GM10266 (cell line): Measurements from ENCODE around the gene PPP2R2B.

Source experiments
- DNase-seq: peaks from one replicate; pipeline ENCODE4 v3.0.0; 2012; ENCODE audit errors: extremely low spot score
- TF ChIP-seq, protein P1 (sequence below): IDR thresholded peaks from 2 replicates; pipeline ENCODE4 v1.5.1; 2012; ENCODE audit warnings: mild to moderate bottlenecking, low read depth; ENCODE audit not compliant: control insufficient read depth, insufficient read depth; ENCODE audit errors: missing control alignments

Gene PPP2R2B

DNA sequence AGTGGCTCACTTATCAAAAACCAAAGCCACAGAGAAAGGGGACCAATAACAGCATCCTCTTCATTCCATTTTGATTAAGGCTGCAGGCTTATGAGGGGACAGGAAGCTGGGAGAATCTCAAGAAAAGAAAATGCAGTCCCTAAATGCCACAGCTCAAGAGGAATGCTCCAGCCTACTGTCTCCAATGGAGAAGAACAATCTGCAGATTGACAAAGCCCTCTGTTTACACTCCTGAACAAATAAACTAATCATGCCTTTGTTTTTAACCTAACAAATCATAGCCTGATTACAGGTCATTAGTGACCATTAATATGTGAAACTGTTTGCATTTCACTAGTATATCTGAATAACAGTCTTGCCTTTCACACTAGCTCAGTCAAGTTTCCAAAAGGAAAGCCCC is 26.5 kb downstream of the PPP2R2B start:
- no peak for DNase-seq
- TF ChIP-seq, protein P1, sequence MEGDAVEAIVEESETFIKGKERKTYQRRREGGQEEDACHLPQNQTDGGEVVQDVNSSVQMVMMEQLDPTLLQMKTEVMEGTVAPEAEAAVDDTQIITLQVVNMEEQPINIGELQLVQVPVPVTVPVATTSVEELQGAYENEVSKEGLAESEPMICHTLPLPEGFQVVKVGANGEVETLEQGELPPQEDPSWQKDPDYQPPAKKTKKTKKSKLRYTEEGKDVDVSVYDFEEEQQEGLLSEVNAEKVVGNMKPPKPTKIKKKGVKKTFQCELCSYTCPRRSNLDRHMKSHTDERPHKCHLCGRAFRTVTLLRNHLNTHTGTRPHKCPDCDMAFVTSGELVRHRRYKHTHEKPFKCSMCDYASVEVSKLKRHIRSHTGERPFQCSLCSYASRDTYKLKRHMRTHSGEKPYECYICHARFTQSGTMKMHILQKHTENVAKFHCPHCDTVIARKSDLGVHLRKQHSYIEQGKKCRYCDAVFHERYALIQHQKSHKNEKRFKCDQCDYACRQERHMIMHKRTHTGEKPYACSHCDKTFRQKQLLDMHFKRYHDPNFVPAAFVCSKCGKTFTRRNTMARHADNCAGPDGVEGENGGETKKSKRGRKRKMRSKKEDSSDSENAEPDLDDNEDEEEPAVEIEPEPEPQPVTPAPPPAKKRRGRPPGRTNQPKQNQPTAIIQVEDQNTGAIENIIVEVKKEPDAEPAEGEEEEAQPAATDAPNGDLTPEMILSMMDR, result no peak

DNA sequence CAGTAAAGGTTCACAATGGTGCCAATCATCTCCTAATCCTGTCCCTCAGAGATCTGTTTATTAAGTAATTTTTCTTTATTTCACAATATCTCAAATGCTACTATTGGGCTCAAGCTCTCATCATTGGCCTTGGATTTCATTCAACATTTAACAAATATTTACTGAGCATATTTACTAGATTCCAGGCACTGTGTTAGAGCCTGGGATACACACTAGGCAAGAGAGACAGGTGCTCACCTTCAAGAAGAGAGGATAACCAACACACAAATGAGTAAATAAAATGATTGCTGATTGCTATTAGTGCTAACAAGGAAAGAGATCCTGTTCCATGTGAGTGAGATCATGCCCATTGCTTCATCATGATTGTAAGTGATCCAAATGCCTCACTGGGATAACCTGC is 27.4 kb downstream of the PPP2R2B start:
- no peak for DNase-seq
- TF ChIP-seq, protein P1, result no peak

DNA sequence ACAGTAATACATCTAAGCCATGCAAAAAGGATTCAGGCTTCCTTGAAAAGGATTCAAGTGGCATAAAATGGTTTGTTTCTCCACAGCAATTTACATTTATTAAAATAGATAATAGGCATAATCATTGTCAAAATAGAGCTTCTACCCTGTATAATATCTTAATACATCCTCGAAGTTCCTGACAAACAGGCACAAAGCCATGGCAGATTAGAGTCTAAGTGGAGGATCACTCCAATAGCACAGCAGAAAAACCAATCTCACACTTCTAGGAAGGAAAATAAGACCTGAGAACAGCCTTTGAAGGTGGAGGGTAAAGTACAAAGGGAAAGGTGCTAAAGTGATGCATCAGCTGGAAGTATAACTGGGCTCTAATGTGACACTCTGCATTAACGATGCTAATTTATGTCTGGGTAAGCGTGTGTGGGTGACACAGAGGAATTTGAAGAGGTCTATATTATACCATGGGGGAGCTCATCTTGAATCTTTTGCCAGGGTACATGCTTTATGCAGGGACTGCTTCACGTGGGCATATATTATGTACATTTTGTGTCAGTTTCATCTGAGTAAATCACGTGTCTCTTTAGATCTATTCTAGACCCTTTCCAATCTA is 28.8 kb downstream of the PPP2R2B start:
- TF ChIP-seq, protein P1, result no peak
- no peak for DNase-seq

DNA sequence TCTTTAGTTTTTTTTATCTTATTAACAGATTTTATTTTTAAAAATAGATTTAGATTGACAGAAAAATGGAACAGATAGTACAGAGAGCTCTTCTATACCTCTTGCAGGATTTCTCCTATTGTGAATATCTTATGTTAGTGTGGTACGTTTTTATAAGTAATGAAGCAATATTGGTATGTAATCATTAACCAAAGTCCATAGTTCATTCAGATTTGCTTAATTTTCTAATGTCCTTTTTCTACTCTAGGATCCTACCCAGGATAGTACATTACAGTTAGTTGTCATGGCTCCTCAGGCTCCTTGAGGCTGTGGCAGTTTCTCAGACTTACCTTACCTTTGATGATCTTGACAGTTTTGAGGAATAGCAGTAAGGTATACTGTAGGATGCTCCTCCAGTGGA is 30.4 kb downstream of the PPP2R2B start:
- no peak for DNase-seq
- TF ChIP-seq, protein P1, result no peak

DNA sequence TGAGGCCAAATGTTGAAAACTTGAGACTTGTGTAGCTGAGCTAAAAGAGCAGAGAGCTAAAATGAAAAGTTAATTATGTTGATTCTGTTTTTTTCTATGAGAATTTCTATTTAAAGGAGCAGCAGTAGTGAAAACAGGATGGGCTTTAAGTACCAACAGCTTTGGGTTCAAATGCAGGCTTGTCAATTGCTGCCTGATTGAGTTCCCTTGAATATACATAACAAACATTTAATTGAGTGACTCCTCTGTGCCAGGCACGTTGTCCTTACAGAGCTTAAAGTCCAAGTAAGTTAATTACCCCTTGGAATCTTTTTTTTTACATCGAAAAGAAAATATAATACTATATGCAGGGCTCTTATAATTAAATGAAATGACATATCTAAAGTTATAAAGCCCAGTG is 38.5 kb downstream of the PPP2R2B start:
- DNase-seq, result no peak
- TF ChIP-seq, protein P1, result no peak

DNA sequence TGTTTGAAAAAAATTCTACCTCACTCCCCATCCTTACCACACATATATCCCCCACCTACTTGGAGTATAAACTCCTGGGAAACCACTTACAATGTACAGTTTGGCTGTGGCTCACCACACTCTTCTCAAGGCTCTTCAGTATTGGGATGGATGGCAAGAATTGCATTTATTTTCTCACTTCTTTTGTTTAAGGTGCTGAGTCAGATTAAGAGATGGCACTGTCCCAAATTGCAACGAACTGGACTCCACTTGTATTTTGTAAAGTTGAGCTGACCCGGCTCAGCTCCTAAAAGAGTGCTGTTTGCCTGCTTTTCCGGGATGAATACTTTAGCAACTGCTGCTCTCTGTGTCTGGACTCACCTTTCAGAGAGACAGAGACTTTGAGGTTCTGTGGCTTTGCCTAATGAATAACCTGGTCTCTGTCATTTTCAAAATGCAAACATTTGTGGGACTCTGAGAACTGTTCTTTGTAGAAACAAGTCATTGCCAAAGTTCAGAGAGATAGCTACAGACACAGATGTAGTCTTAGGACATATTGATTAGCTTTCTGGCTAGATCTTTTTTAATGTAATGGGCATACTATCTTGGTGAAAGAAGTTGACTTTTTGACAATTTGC is 42.2 kb downstream of the PPP2R2B start:
- TF ChIP-seq, protein P1, result no peak
- no peak for DNase-seq

DNA sequence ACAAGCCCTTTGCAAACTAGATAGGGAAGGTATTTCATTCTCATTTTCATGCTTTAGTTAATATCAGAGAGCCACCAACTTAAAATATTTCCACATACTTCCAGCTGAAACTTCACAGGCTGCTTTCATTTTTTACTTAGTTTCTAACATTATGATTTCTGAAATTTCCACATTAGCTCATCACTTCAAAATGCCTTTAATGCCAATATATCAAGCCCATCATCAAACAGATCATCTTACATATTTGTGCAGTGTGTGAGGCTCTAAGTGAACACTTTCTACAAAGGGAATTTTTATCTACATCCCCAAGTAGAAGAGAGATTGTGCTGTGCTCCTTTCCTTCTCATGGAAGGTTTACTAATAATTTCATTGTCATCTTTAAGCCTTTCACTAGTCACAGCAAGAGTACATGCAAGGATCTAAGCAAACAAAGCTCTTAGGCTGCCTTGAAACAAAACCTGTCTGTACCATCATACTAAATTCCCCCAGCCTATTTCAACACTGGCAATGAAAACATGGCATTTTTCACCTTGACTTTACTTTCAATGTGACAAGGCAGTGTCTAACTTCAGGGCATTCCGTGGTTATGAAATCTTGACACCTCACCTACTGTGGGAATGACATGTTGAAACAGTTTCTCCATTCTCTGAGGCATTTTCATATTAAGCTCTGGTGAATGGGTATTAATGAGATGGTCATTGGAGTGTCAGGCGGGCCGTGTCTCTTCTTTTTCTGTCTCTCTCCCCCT is 45.4 kb downstream of the PPP2R2B start:
- TF ChIP-seq, protein P1, result no peak

More for the DNA sequence above, 45.4 kb downstream of the PPP2R2B start:
- DNase-seq, result no peak
